HL-60 (cell line): ENCODE measurements around the gene FAM184A.

Source experiments
- DNase-seq, 2 experiments: peaks; one replicate each; pipeline ENCODE4 v3.0.0-alpha.2; 2010 to 2020; ENCODE audit warnings: low read depth in 1 of 2, low spot score in 1 of 2
- H3K27ac ChIP-seq: fragments of 250-450 bp; sonication (Bioruptor Pico); replicated peaks from 2 replicates; pipeline ENCODE4 v1.5.1; 2020; ENCODE audit warnings: mild to moderate bottlenecking, moderate library complexity
- H3K27me3 ChIP-seq: fragments of 250-450 bp; sonication (Bioruptor Pico); 2 replicates; pipeline ENCODE4 v1.5.1; 2021; ENCODE audit warnings: mild to moderate bottlenecking, moderate library complexity; ENCODE audit not compliant: insufficient read depth, poor library complexity, severe bottlenecking
- H3K4me3 ChIP-seq: replicated peaks from 2 replicates; pipeline ENCODE4 v1.5.1; 2011; ENCODE audit warnings: mild to moderate bottlenecking, control low read depth, low read length; ENCODE audit not compliant: insufficient read depth
- GABPA ChIP-seq: IDR thresholded peaks from 2 replicates; pipeline ENCODE4 v1.6.1; 2012; ENCODE audit warnings: low read depth
- POLR2AphosphoS5 ChIP-seq: IDR thresholded peaks from 2 replicates; pipeline ENCODE4 v1.6.1; 2012; ENCODE audit warnings: low read depth
- SPI1 ChIP-seq: IDR thresholded peaks from 2 replicates; pipeline ENCODE4 v1.6.1; 2012; ENCODE audit warnings: low read depth, mild to moderate bottlenecking, borderline replicate concordance
- TF ChIP-seq, protein P1 (sequence below): IDR thresholded peaks from one replicate; pipeline ENCODE4 v1.5.1; 2011; ENCODE audit warnings: low read length, control low read depth, inconsistent platforms; ENCODE audit not compliant: insufficient read depth
- TF ChIP-seq, protein P2 (sequence below): IDR thresholded peaks from 2 replicates; pipeline ENCODE4 v1.6.1; 2012; ENCODE audit warnings: low read depth; ENCODE audit not compliant: insufficient replicate concordance

FAM184A gene

GRCh38 chr6:118992186-118992795, 86.2 kb downstream of the FAM184A start:
- H3K4me3 ChIP-seq, result no peak overlapping the region
- DNase-seq, result no peak
- no peak for TF ChIP-seq GABPA
- TF ChIP-seq, protein P1, sequence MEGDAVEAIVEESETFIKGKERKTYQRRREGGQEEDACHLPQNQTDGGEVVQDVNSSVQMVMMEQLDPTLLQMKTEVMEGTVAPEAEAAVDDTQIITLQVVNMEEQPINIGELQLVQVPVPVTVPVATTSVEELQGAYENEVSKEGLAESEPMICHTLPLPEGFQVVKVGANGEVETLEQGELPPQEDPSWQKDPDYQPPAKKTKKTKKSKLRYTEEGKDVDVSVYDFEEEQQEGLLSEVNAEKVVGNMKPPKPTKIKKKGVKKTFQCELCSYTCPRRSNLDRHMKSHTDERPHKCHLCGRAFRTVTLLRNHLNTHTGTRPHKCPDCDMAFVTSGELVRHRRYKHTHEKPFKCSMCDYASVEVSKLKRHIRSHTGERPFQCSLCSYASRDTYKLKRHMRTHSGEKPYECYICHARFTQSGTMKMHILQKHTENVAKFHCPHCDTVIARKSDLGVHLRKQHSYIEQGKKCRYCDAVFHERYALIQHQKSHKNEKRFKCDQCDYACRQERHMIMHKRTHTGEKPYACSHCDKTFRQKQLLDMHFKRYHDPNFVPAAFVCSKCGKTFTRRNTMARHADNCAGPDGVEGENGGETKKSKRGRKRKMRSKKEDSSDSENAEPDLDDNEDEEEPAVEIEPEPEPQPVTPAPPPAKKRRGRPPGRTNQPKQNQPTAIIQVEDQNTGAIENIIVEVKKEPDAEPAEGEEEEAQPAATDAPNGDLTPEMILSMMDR, result no peak
- no peak for TF ChIP-seq POLR2AphosphoS5
- TF ChIP-seq SPI1, result no peak
- TF ChIP-seq, protein P2, sequence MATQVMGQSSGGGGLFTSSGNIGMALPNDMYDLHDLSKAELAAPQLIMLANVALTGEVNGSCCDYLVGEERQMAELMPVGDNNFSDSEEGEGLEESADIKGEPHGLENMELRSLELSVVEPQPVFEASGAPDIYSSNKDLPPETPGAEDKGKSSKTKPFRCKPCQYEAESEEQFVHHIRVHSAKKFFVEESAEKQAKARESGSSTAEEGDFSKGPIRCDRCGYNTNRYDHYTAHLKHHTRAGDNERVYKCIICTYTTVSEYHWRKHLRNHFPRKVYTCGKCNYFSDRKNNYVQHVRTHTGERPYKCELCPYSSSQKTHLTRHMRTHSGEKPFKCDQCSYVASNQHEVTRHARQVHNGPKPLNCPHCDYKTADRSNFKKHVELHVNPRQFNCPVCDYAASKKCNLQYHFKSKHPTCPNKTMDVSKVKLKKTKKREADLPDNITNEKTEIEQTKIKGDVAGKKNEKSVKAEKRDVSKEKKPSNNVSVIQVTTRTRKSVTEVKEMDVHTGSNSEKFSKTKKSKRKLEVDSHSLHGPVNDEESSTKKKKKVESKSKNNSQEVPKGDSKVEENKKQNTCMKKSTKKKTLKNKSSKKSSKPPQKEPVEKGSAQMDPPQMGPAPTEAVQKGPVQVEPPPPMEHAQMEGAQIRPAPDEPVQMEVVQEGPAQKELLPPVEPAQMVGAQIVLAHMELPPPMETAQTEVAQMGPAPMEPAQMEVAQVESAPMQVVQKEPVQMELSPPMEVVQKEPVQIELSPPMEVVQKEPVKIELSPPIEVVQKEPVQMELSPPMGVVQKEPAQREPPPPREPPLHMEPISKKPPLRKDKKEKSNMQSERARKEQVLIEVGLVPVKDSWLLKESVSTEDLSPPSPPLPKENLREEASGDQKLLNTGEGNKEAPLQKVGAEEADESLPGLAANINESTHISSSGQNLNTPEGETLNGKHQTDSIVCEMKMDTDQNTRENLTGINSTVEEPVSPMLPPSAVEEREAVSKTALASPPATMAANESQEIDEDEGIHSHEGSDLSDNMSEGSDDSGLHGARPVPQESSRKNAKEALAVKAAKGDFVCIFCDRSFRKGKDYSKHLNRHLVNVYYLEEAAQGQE, result no peak

GRCh38 chr6:118986312-118986711, 92.2 kb downstream of the FAM184A start:
- Histone ChIP-seq H3K27me3 (no peaks in the 10 kb centered on the region), H3K4me3 (no peak overlapping the region), H3K27ac (no peak overlapping the region)
- no peak for TF ChIP-seq GABPA
- TF ChIP-seq, protein P1, result no peak
- no peak for TF ChIP-seq SPI1
- no peak for TF ChIP-seq POLR2AphosphoS5
- TF ChIP-seq, protein P2, result no peak
- DNase-seq, result no peak

More at GRCh38 chr6:118992186-118992795, 86.2 kb downstream of the FAM184A start:
- Histone ChIP-seq H3K27ac (no peak overlapping the region), H3K27me3 (no peaks in the 10 kb centered on the region)

DNA sequence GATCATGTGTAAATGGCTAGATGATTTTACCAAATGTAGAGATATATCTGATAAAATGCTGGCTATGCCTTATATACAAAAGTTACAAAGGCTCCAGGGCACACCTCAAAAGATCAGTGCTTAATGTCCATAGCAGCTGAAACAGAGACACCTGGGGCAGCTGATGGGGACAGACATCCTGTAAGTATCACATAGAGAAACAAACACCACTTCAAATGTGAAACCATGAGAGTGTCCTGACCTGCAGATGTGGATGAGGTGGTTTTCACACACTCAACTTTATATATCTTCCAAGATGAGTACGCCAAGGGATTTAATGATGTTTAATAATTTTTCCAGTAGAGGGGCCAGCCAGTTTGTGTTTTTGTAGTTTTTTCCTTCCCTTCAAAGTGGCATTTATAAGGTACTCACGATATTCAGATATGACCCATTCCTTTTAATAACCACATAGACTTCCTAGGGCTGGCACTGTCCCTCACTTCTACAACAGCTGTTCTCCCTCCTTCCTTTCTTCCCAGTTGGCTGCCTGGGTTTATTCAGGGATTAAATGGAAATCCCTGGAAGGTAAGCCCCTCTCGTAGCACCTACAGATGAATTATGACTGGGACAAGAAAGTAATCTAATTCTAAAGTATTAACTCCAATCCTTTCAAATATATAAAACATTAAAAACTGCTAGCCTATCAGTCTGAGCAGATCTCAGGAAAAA, 93.2 kb downstream of the FAM184A start:
- no peak for DNase-seq
- Histone ChIP-seq H3K4me3 (no peak overlapping the region), H3K27ac (no peak overlapping the region), H3K27me3 (no peaks in the 10 kb centered on the region)
- TF ChIP-seq SPI1 (no peak), POLR2AphosphoS5 (no peak), GABPA (no peak)
- TF ChIP-seq, protein P2, result no peak
- TF ChIP-seq, protein P1, result no peak
